HG03196 (cell line): ENCODE data around the gene TNFAIP2.

Source experiments
- ATAC-seq: cut with Tn5 transposase; IDR thresholded peaks from one replicate; pipeline ENCODE4 v1.9.1; 2021; ENCODE audit not compliant: unreplicated experiment

TNFAIP2 gene

GRCh38 chr14:103122947-103123633 is at the start of gene TNFAIP2:
Gene TNFAIP2 (plus strand): TSS chr14:103123461. CDS start chr14:103126458, 2,997 bp downstream.
- ATAC-seq = no peak

GRCh38 chr14:103073876-103074728 is 49.2 kb upstream of the TNFAIP2 start:
- no peak for ATAC-seq

DNA sequence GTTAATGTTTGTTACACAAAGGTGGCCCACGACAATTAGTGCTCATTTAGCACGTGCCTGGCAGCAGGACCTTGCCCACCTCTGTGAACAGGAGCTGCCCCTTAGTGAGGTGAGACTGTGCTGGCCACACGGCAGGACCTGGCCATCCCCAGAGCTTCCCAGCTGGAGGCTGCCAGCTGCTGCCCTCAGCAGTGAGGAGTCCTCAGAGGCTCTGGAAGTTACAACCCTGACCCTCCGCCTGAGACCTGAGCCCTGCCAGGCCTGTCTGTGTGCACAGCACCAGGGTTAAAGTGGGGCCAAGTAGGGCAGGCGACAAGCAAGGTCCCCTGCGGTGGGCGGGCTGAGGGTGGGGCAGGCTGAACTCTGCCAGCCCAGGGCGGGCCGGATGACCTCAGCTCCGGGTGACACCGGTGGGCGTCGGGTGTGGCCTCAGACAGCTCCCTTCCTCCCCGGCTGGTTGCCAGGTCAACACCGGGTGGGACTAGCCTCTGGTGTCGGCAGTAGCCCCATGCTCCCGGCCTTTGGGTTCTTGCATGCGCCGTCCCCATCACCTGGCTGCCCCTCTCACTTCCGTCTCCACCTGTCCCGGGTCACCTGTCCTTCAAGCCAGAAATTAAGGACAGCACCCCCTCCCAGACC is 48.4 kb upstream of the TNFAIP2 start:
- no peak for ATAC-seq

DNA sequence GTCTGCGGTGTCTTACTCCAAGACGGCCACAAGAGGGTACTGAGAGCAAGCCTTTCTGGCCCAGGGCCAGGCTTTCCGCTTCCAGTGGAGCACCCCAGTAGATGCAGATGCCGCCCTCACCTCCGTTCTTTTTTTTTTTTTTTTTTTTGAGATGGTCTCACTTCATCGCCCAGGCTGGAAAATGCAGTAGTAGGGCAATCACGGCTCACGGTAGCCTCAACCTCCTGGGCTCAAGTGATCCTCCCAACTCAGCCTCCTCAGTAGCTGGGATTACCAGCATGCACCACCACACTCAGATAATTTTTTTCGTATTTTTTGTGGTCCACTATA is 44.9 kb upstream of the TNFAIP2 start:
- no peak for ATAC-seq

DNA sequence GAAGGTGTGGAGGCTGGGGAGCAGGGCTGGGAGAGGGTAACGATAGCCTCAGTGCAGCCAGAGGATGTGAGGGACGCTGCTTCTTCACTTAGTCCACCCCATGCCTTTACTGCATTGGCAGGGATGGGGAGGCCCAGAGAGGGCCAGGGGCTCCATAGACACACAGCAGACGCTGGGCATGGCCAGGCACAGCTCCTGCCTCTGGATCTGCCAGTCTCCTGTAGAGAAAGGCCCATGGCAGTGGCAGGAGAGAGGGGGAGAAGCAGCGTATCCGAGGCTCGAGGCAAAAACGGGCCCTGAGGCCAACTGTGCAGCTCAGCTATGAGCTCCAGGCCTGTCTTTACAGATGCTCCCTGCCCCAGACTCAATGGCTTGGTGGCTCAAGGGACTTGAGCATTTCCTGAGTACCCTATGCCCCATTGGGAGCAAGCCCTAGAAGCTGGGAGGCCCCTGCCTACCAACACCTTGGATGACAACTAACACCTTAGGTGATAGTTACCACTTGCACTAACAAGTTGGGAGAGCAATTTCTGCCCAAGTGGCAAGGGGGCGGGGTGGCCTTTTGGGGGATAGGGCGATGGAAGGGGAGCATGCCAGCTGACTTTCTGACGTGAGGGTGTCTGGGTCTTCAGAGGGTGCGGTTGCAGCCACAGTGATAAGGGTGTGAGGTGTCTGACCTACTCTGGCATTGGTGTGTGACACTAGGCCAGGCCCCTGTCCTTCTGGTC is 44.2 kb upstream of the TNFAIP2 start:
- ATAC-seq = no peak

DNA sequence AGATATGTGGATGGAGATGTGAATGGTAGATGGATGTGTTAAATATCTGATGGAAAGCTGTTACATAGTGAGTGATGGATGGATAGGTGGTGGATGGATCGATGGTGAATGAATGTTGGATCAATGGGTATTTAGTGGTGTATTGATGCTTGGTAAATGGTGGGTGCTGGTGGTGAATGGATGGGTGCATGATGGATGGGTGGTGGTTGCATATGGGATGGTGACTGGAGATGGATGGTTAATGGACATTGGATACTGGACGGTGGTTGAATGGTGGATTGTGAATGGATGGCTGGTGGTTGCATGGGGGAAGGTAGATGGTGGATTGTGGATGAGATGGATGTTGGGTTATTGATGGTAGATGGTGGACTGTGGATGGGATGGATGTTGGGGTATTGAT is 41.3 kb upstream of the TNFAIP2 start:
- no peak for ATAC-seq

DNA sequence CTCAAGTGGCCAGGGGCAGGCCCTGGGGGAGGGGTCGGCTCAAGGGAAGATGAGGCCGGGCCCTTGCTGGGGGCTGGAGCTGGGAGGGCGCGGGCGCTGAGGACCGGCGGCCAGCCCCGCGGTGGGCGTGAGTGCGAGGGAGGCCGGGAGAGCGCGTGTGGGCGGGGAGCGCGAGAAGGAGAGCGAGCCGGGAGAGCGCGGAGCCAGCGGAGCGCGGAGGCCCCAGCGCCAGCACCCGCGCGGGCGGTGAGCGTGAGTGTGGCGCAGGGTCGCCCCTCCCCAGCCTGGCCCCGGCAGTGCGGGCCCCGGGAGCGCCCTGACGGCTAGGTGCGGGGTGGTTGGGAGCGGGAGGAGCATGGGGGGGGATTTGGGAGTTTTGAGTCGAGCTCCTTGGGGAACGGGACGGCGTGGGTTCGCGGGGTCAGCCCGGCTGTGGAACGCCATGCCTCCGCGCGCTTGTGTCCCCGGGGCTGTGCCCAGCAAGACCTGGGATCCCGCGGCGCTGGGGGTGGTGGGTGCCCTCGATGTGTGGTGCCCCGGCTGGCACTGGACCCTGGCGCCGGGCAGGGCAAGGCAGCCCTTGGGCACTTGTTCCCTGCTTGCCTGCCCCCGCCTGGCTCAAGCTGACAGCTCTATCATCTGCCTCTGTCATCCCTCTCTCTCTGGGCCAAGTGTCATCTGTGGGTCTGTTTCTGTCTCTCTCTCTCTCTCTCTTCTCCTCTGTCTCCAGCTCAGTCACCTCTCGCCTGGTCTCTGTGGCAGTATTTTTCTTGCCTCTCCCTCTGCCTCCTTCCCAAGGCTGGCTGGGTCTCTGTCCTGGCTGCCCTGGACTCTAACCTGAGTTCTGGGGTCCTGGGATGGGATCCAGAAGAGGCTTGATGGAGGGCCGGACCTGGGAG is 39.0 kb upstream of the TNFAIP2 start, which contains the start of gene LBHD2:
Gene LBHD2, plus strand, starts transcription at position 190 of the 899 bp plus-strand sequence. CDS start 1,803 bp downstream, outside the sequence.
- no peak for ATAC-seq

DNA sequence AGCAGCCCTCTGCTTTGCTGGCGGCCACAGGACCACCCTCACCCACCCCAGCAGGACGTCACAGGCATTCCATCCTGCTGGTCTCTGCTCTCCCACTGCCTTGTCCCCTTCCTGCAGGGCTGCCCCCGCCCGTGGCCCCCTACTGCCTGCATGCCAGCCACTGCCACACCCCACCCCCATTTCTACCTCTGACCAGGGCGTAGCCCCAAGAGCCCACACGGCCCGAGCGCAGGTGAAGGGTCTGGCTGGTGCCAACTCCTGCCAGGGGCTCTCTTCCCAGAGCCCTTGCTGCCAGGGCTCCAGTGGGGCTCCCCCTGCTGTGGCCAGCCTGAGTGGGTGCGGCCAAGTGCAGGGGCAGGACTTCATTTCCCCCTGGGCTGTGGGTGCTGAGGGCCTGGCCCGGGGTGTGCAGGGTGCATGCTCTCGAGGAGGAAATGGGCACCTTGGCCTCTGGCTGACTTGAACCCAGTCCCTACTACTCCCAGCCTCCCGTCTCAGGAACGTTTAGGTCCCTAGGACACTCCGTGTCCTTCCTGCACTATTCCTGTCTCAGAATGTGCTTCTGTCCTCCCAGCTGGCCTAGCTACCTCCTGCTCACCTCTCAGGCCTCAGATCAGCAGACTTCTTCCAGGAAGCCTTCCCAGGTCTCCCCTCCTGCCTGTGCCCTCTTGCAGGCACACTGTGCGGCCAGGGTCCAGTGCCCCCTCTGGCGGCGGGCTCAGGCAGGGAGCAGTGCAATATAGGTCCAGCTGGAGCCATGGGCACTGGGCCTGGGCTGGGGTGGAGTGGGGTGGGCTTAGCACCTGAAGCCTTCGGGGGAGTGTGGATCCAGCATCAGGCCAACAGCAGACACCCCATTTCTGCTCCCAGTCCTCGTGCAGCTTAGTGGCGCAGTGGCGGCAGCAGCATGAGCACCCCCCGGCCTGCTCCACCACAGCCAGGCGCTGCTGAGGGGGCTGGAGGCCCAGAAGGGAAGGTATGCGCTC is 37.9 kb upstream of the TNFAIP2 start:
- no peak for ATAC-seq

DNA sequence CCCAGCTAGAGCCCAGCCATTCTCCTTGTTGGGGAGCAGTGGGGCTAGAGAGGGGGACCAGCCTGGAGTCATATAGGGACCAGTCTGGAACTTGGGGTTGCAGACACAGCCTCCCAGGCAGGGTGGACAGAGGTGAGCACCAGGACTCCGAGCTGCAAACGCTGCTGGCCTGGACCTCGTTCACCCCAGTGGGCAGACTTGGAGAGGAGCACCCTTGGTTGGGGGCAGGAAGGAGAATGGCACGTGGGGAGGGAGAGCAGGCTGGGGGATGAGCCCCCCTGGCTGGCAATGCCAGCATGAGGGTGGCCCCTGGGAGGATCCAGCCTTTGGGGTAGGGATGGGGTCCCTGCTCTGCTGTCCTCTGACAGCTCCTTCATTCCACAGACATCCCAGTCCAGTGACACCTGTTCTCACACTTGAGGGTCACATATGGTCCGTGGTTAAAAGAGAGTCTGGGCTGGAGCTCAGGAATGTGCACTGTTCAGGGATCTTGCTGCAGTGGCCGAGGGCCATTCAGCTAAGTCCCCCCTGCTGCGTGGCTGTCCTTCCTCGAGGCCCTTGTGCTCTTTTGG is 36.4 kb upstream of the TNFAIP2 start:
- ATAC-seq = no peak

DNA sequence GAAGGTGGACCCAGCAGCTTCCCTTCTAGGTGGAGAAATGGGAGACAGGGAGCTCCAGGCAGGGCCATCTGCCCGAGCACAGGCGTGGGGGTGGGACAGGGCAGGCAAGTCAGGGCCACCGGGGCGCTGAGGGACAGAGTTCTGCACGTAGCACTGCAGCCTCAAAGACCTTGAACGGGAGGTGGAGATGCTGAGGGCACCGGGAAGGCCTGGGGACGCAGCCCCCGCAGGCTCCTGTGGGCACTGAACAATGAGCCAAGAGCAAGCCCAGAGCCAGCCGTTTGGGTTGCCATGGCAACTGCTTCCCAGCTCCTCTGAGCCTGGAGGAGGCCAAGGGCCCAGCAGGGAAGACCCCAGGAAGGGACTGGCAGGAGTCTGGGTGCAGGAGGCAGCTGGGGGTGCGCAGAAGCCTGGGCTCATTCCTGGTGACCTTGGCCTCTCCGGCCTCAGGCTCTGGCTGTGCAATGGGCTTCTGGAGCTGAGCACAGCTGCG is 35.9 kb upstream of the TNFAIP2 start:
- ATAC-seq = no peak

DNA sequence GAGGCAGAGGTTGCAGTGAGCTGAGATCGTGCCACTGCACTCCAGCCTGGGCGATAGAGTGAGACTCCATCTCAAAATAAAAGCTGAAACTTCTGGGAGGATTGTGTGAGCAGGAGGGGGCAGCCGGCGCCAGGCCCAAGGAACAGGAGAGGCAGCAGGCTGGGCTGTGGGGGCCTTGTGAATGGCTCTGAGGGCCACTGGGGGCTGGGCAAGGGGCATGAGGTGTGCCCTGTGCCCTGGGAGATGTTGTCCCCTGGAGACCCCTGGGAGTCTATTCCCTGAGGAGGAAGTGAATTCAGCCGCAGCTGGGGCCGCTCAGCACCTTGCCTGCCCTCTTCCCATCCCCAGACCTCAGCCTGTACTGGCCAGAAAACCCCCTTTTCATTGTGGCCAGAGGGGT is 34.3 kb upstream of the TNFAIP2 start:
- ATAC-seq = no peak

DNA sequence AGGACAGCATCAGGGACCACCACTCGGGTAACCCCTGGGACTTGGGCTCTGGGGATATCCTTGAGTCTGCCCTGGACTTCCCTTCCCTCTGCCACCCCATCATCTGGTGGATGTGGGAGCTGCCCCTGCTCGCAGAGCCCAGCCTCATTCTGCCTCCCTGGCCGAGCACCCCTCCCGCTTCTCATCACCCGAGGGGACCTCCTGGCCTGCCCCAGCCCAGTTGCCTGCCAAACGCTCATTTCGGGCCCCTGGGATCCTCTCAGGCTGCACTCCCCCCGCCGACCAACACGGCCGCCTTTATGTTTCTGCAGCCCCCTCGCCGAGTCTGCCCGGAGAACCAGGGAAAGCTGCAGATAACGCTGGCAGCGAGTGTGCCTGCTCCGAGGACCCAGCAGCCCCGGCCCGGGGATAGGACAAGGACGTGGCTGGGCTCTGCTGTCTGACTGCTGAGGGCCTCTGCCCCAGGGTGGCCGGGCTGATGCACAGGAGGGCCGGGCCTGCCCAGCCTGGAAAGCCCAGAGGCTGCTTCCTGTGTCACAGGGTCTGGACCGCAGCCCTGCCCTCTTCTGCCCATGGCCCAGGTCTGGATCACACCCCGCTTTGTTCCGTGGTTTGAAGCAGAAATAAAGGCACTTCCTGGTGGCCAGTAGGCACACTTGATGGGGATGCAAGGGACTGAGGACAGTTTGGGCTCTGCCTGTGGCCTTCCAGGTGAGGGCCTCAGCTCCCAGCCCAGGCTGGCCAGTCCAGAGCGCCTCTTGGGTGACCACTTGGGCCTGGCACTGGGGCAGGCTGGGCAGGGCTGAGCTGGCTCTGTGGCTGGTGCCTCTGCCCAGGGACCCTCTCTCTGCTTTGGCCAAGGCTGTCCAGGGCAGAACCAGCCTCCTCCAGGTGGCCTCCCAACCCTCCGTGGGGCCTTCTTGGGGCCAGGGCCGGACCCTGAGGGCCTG is 33.6 kb upstream of the TNFAIP2 start:
- ATAC-seq = no peak

DNA sequence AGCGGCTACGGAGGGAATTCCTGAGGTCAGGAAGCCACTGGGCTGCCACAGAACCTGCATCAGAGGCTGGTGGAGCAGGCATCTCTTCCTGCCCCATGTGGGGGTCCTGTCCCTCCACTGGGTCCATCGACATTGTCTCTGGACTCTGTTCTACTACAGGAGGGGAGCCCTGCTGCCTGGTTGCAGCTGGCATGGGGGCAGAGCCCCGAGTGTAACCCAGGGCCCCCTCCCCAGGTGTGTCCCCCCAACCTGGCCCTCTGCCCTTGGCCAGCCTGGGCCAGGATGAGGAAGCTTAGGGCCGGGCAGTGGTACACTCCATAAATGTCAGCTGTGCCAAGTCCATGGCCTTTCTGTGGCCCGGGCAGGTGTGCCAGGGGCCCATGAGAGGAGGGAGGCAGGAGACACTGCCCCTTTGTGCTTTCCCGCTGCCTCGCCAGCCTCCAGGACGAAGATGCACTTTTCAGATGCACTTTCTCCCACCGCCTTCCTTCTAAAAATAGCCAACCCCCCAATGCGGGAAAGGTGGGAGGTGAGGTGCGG is 32.7 kb upstream of the TNFAIP2 start:
- no peak for ATAC-seq

DNA sequence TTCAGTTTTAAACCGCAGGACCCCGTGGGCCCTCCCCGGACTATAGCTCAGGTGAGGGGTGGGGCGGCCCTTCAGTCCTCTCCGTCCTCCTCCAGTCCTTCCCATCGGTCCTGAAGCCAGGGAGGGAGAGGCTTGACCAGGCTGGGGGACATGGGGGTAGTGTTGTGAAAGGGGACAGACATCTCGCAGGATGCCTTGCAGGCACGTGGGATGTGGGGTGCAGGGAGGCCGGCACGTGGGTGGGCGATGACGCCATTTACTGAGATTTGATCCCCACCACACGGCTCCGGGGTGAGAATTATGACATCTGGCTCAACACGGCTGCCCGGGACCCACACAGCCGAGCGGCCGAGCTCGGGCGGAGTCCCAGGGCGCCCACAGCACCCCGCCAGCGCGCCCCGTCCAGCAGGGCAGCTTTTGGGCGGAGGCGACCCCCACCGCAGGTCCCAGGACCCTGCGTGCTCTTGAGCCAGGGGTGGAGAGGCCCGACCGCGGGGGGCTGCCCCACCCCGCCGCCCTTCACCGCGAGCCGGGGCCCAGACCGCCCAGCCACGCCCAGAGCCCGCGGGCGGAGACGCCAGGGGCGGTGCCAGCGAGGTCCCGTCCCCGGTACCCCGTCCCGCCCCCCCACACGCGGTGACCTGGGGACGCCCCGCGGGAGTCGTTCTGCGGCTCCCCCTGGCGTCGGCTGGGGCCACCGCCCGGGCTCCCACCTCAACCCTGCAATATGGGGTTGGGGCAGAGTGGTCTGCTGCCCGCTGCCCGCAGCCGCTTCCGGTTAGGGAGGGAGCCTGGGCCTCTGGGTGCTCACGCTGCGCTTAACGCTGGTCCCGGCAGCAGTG is 32.0 kb upstream of the TNFAIP2 start:
- ATAC-seq = no peak

DNA sequence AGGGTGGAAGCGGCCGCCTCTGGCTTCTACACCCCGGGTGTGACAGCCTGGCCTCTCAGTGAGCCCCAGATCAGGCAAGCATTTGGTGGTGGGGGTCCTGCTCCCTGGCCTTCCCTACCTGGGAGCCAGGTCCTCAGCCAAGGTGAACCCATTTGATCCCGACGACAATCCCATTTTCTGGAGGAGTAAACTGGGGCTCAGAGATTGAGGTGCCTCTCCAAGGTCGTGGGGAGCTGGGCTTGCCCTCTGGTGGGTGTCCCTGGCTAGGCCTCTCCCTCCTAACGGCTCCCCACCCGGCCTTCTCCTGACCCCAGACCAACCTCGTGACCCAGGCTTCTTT is 31.4 kb upstream of the TNFAIP2 start:
- no peak for ATAC-seq

- no peak for ATAC-seq
These were observed 29.3 kb upstream of the TNFAIP2 start for GRCh38 chr14:103093856-103094405.
